Tibial artery (tissue), 4 donors: Measurements from ENCODE around the gene SUCO.
"Not testable (repeated sequence)": the region's sequence is repeated elsewhere in the genome, so short reads cannot be mapped to it uniquely, and the experiment has no call there.

Experiments used
- DNase-seq, 2 donors: peaks; one replicate each; pipeline ENCODE4 v3.0.0-alpha.2; 2019
- H3K27ac ChIP-seq, 2 donors: fragments of 200-600 bp; sonication (generic) in 1 of 2; 1 replicate in 1 of 2; 2 replicates in 1 of 2; pipeline ENCODE4 v1.5.1; 2018 to 2019; ENCODE audit warnings: mild to moderate bottlenecking in 1 of 2
- H3K27me3 ChIP-seq, 2 donors: fragments of 200-600 bp; sonication (generic) in 1 of 2; one replicate each; pipeline versions ENCODE4 v1.5.1 to v1.6.0; 2016 to 2019
- H3K36me3 ChIP-seq, 3 donors: fragments of 200-600 bp; sonication (generic) in 2 of 3; one replicate each; pipeline ENCODE4 v1.5.1; 2016 to 2019; ENCODE audit warnings: mild to moderate bottlenecking in 2 of 3
- H3K4me1 ChIP-seq, 4 donors: fragments of 200-600 bp; sonication (generic) in 2 of 4; 1 replicate in 3 of 4; 2 replicates in 1 of 4; pipeline ENCODE4 v1.5.1; 2016 to 2019
- H3K4me3 ChIP-seq, 2 donors: fragments of 200-600 bp; sonication (generic) in 1 of 2; 1 replicate in 1 of 2; 2 replicates in 1 of 2; pipeline ENCODE4 v1.5.1; 2018 to 2019; ENCODE audit warnings: mild to moderate bottlenecking in 2 of 2
- H3K9me3 ChIP-seq, 3 donors: fragments of 200-600 bp; sonication (generic) in 1 of 3; one replicate each; pipeline ENCODE4 v1.5.1; 2016 to 2019
- intact Hi-C: fragments of 100-400 bp; cut with DNase I; formaldehyde crosslinking; loops from one replicate; pipeline ENCODE4 v1.15.0; 2023; ENCODE audit warnings: low total_unique reads
- TF ChIP-seq, protein P1 (sequence below), 2 experiments: fragments of 200-600 bp in 1 of 2; fragments of 450-650 bp in 1 of 2; IDR thresholded peaks; one replicate each; pipeline ENCODE4 v1.5.1; 2017 to 2019; ENCODE audit warnings: antibody characterized with exemption in 2 of 2, mild to moderate bottlenecking in 1 of 2, moderate library complexity in 1 of 2

SUCO gene

GRCh38 chr1:172616636-172617035 lies 83.7 kb downstream of the SUCO start:
- Histone ChIP-seq H3K27ac (no peak overlapping the region), H3K36me3 (peaks cover 0 to 8% (median 0%) of the 10 kb centered on the region in 3 donors), H3K4me3 (no peak overlapping the region), H3K4me1 (no peaks in the 10 kb centered on the region), H3K27me3 (no peaks in the 10 kb centered on the region), H3K9me3 (peaks cover 0 to 19% (median 18%) of the 10 kb centered on the region in 3 donors)
- TF ChIP-seq, protein P1, sequence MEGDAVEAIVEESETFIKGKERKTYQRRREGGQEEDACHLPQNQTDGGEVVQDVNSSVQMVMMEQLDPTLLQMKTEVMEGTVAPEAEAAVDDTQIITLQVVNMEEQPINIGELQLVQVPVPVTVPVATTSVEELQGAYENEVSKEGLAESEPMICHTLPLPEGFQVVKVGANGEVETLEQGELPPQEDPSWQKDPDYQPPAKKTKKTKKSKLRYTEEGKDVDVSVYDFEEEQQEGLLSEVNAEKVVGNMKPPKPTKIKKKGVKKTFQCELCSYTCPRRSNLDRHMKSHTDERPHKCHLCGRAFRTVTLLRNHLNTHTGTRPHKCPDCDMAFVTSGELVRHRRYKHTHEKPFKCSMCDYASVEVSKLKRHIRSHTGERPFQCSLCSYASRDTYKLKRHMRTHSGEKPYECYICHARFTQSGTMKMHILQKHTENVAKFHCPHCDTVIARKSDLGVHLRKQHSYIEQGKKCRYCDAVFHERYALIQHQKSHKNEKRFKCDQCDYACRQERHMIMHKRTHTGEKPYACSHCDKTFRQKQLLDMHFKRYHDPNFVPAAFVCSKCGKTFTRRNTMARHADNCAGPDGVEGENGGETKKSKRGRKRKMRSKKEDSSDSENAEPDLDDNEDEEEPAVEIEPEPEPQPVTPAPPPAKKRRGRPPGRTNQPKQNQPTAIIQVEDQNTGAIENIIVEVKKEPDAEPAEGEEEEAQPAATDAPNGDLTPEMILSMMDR (IDR thresholded peaks at IDR 0.05): no peak
- intact Hi-C loops: no loop called here
- no peak for DNase-seq

DNA sequence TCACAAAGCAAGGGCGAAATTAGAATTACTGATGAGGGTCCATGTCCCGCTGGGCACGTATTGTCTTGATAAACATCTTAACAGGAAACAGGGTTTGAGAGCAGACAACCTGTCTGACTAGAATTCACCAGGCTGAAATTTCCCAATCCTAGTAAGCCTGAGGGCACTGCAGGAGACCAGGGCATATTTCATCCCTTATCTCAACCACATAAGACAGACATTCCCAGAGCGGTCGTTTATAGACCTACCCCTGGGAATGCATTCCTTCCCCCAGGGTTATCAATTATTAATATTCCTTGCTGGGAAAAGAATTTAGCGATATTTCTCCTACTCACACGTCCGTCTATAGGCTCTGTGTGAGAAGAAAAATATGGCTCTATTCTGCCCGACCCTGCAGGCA lies 87.7 kb downstream of the SUCO start:
- DNase-seq, H3K27me3 ChIP-seq, intact Hi-C loops, H3K36me3 ChIP-seq, H3K4me1 ChIP-seq, H3K4me3 ChIP-seq, H3K27ac ChIP-seq: not testable (repeated sequence)
- peaks cover 0 to 19% (median 19%) of the 10 kb centered on the region in 3 donors for H3K9me3 ChIP-seq

GRCh38 chr1:172622541-172622940 lies 89.6 kb downstream of the SUCO start:
- Histone ChIP-seq H3K4me3 (no peak overlapping the region), H3K27me3 (no peaks in the 10 kb centered on the region), H3K4me1 (no peaks in the 10 kb centered on the region), H3K27ac (no peak overlapping the region), H3K9me3 (peaks cover 0 to 19% (median 19%) of the 10 kb centered on the region in 3 donors), H3K36me3 (no peaks in the 10 kb centered on the region)
- intact Hi-C loops: no loop called here
- TF ChIP-seq, protein P1 (IDR thresholded peaks at IDR 0.05): no peak
- DNase-seq: no peak

GRCh38 chr1:172623748-172624147 lies 90.8 kb downstream of the SUCO start:
- Histone ChIP-seq H3K4me3 (no peak overlapping the region), H3K36me3 (no peaks in the 10 kb centered on the region), H3K27ac (no peak overlapping the region), H3K27me3 (no peaks in the 10 kb centered on the region), H3K9me3 (peaks cover 0 to 19% (median 15%) of the 10 kb centered on the region in 3 donors), H3K4me1 (no peaks in the 10 kb centered on the region)
- TF ChIP-seq, protein P1 (IDR thresholded peaks at IDR 0.05): no peak
- no peak for DNase-seq
- intact Hi-C loops: no loop called here

GRCh38 chr1:172626845-172627244 lies 93.9 kb downstream of the SUCO start:
- TF ChIP-seq, protein P1 (IDR thresholded peaks at IDR 0.05): no peak
- no peaks in the 10 kb centered on the region for H3K27me3 ChIP-seq
- H3K36me3 ChIP-seq: no peaks in the 10 kb centered on the region
- H3K4me1 ChIP-seq: no peaks in the 10 kb centered on the region
- H3K27ac ChIP-seq: no peak overlapping the region
- H3K9me3 ChIP-seq: peaks cover 0 to 6% (median 0%) of the 10 kb centered on the region in 3 donors
- H3K4me3 ChIP-seq: no peak overlapping the region
- intact Hi-C loops: no loop called here
- DNase-seq: no peak

DNA sequence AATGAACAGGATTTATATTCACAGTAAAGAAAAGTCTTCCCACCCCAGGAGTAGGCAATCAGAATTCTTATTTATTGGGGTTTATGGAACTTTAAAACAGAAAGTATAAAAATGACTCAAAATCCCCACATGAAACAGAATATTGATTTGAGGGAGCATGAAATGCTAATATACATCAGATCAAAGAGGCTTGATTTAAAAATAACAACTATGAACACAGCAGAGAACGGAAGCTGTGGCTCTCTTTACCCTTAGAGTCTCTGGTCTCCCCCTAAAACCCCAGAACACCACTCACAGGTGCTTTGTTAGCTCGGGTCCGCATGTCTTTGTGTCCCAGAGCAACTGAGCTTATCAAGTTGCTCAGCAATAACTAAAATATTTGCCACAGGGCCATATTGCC lies 94.8 kb downstream of the SUCO start:
- no peak for DNase-seq
- intact Hi-C loops: no loop called here
- TF ChIP-seq, protein P1 (IDR thresholded peaks at IDR 0.05): no peak

More for the DNA sequence above, 94.8 kb downstream of the SUCO start:
- no peaks in the 10 kb centered on the region for H3K27me3 ChIP-seq
- H3K9me3 ChIP-seq: peaks cover 0 to 10% (median 0%) of the 10 kb centered on the region in 3 donors
- H3K4me1 ChIP-seq: no peaks in the 10 kb centered on the region
- no peaks in the 10 kb centered on the region for H3K36me3 ChIP-seq
- H3K27ac ChIP-seq: no peak overlapping the region
- no peak overlapping the region for H3K4me3 ChIP-seq
